ENCODE data around the gene S100A5. TPM values are rescaled to one million over a fixed set of nuclear protein-coding genes. Genes with fewer than 3 reads are reported as not detected.

The S100A5 gene
- total RNA-seq, 6 experiments from 2014 or later: 0.40 to 1.2 (median 0.71) TPM

GRCh38 chr1:153536012-153536670 lies 4.6 kb downstream of the S100A5 start:
- peak overlapping the region; percentile 97 for H3K27ac Mint-ChIP-seq
- H3K4me3 Mint-ChIP-seq: peak overlapping the region; percentile 97
- H3K27me3 Mint-ChIP-seq (ENCODE audit: insufficient read depth): peaks cover 14% of the 10 kb centered on the region
- TF ChIP-seq CTCF (IDR thresholded peaks at IDR 0.05): no peak
- peak; percentile 94 for DNase-seq
- H3K4me1 Mint-ChIP-seq (ENCODE audit: low read depth): peaks cover 88% of the 10 kb centered on the region
- peaks cover 19% of the 10 kb centered on the region for H3K36me3 Mint-ChIP-seq (ENCODE audit: low read depth)
- H3K9me3 Mint-ChIP-seq: no peaks in the 10 kb centered on the region

- DNase-seq: peak; percentile 55
- peaks cover 19% of the 10 kb centered on the region for H3K36me3 Mint-ChIP-seq (ENCODE audit: low read depth)
- no peaks in the 10 kb centered on the region for H3K9me3 Mint-ChIP-seq
- H3K4me3 Mint-ChIP-seq: peak within 1 kb of the TSS; percentile 97
- H3K27ac Mint-ChIP-seq: peak within 1 kb of the TSS; percentile 97
- peaks cover 84% of the 10 kb centered on the region for H3K4me1 Mint-ChIP-seq (ENCODE audit: low read depth)
- TF ChIP-seq CTCF (IDR thresholded peaks at IDR 0.05): peak; percentile 35
- H3K27me3 Mint-ChIP-seq (ENCODE audit: insufficient read depth): peaks cover 14% of the 10 kb centered on the region
These were observed 5.3 kb downstream of the S100A5 start, which contains the start of gene S100A6 for GRCh38 chr1:153535242-153536011. Gene S100A6, minus strand, starts transcription at chr1:153535991. Its CDS starts 652 bp downstream, at chr1:153535339.

GRCh38 chr1:153534925-153535241 lies 5.9 kb downstream of the S100A5 start:
- no peak for TF ChIP-seq CTCF (IDR thresholded peaks at IDR 0.05)
- Mint-ChIP-seq H3K36me3 (ENCODE audit: low read depth) (peaks cover 19% of the 10 kb centered on the region), H3K27ac (peak overlapping the region; percentile 97)

GRCh38 chr1:153534226-153534924 lies 6.4 kb downstream of the S100A5 start:
- peak; percentile 57 for DNase-seq
- no peaks in the 10 kb centered on the region for H3K9me3 Mint-ChIP-seq
- H3K36me3 Mint-ChIP-seq (ENCODE audit: low read depth): peaks cover 19% of the 10 kb centered on the region
- peaks cover 14% of the 10 kb centered on the region for H3K27me3 Mint-ChIP-seq (ENCODE audit: insufficient read depth)
- TF ChIP-seq CTCF (IDR thresholded peaks at IDR 0.05): no peak
- peaks cover 73% of the 10 kb centered on the region for H3K4me1 Mint-ChIP-seq (ENCODE audit: low read depth)
- peak overlapping the region; percentile 97 for H3K4me3 Mint-ChIP-seq
- peak overlapping the region; percentile 97 for H3K27ac Mint-ChIP-seq

More at GRCh38 chr1:153534925-153535241, 5.9 kb downstream of the S100A5 start:
- Mint-ChIP-seq H3K4me1 (ENCODE audit: low read depth) (peaks cover 78% of the 10 kb centered on the region), H3K4me3 (peak overlapping the region; percentile 97), H3K27me3 (ENCODE audit: insufficient read depth) (peaks cover 14% of the 10 kb centered on the region), H3K9me3 (no peaks in the 10 kb centered on the region)
- DNase-seq: no peak

- Mint-ChIP-seq H3K9me3 (no peaks in the 10 kb centered on the region), H3K36me3 (ENCODE audit: low read depth) (peaks cover 19% of the 10 kb centered on the region), H3K4me1 (ENCODE audit: low read depth) (peaks cover 68% of the 10 kb centered on the region), H3K27ac (peak overlapping the region; percentile 97), H3K4me3 (peak overlapping the region; percentile 97), H3K27me3 (ENCODE audit: insufficient read depth) (peaks cover 14% of the 10 kb centered on the region)
- TF ChIP-seq CTCF (IDR thresholded peaks at IDR 0.05): no peak
- peak; percentile 92 for DNase-seq
These were observed 7.0 kb downstream of the S100A5 start for GRCh38 chr1:153533689-153534201.
